GM19239 (cell line): ENCODE results near the gene SMAD6.
"Not testable (repeated sequence)": the region's sequence is repeated elsewhere in the genome, so short reads cannot be mapped to it uniquely, and the experiment has no call there.

Experiments used
- DNase-seq: peaks from one replicate; pipeline ENCODE4 v3.0.0; 2011; ENCODE audit warnings: low spot score; ENCODE audit not compliant: insufficient read length
- FAIRE-seq: peaks from 2 replicates; lab custom pipeline; 2011; peaks lifted over from hg19 to GRCh38; lab: Jason Lieb, UNC

SMAD6 gene

DNA sequence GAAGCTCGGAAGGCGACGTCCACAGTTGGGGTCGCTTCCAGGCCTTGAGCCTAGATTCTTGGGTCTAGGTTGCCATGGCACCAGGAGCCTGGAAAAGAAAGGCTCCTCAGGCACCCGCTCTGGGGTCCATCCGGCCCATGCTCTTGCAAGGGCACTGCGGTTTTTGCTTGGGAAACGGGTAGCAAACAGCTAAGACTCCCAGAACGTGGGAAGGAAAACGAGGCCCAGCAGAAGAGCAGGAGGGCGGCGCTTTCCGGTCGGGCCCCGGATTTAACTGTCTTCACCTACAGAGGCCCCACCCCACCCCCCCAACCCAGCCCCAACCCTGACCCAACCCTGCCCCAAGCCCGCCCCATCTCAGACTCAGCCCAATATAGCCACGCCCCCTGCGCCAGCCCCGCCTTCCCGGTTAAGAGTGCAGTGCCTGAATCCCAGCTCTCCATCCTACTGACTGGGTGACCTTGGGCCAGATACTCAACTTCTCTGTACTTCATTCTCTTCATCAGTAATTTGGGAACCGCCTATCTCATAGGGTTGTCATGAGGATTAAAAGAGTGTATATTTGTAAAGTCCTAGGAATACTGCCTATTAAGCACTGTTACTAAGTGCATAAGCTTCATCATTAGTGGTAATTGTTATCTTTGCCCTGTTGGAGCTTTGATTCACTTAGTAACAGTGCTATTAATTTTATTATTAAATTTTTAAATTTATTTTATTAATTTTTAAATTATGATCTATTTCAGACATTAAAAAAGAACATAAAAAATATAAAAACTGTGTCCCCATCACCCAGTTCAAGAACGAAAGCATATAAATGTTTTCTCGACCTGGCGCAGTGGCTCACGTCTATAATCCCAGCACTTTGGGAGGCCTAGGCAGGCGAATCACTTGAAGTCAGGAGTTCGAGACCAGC, 28.4 kb upstream of the SMAD6 start:
- FAIRE-seq (no peak), DNase-seq (no peak)

DNA sequence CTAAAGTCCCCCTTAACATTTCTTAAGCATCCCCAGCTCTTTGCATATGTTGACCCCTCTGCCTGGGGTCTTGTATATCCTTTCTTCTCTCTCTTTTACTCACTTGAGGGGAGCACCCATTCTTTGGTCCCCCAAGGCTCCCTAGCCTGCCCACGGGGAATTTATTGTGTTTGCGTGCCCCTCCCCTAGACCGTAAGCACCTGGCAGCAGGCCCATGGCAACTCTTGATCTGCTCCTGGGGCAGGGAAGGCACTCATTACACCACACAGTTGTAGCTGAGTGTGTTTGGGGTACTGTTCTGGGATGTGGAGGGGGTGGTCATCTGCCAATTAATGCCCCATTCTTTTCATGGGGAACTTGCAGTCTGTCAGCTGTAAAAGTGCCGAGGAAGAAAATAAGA, 27.3 kb upstream of the SMAD6 start:
- no peak for DNase-seq

DNA sequence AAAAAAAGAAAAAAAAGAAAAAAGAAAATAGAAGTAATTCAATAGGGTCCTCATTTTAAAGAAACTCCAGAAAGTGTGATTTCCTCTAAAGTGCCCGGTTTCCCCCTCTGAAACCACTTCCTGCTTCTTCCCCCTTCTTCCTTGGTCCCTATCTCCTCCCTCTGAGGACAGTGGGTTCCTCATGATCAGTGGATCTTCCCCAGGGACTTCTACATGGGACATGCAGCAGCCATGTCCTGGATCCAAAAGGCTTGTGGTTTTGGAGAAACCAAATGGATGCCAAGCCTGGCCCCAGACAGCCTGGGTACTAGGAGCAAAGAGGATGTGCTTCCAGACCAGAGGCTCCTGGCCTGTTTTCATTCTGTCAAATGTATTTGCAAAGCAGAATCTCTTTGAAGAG, 26.6 kb upstream of the SMAD6 start:
- DNase-seq: no peak
- no peak for FAIRE-seq

More for the DNA sequence above, 27.3 kb upstream of the SMAD6 start:
- FAIRE-seq: no peak

GRCh38 chr15:66677336-66677735, 24.7 kb upstream of the SMAD6 start:
- FAIRE-seq: no peak
- no peak for DNase-seq

DNA sequence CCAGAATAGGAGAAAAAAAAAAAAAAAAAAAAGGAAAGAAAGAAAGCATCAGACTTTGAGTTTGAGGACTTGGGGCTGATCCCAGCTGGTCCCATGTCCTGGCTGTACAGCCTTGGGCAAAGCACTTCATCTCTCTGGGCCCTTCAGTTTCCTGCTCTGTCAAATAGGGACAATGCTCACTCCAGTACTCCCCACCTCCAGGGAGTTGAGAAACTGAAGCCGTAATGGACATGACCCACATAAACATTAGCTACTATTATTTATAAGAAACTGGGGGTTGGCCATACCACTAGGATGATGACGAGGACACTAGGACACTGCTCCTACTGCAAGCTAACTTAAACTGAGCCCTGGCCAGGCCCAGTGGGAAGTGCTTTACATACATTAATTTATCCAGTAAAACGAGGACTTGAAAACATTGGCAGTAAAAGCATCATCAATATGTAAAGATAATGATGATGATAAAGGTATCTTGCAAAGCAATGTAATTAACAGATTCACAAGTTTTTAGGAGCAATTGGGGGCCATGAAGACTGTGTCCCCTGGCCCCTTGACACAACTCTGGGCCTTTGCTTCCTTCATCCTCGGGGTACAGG, 22.9 kb upstream of the SMAD6 start:
- no peak for FAIRE-seq
- DNase-seq: no peak

DNA sequence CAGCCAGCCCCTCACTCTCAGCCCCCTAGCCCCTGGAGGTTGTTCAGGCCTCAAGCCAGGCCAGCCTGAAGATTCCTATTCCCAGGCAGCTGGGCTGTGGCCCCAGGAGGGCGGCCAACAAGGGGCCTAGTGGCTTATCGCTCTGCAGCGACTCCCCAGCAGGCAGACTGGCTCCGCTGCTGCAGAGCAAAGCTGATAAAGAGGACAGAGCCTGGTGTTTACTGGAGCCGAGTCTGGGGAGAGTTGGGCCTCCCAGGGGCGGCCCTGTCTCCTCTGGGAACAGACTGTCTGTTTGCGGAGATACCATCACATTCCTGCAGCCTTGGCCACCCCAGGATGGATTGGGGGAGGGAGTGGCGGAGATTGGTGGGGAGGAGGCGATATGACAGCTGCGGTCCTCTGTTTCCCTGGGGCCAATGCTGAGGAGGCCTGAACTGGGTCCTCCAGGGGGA, 22.4 kb upstream of the SMAD6 start:
- FAIRE-seq: no peak

GRCh38 chr15:66680502-66680901, 21.5 kb upstream of the SMAD6 start:
- no peak for DNase-seq
- FAIRE-seq: no peak

More for the DNA sequence above, 22.4 kb upstream of the SMAD6 start:
- no peak for DNase-seq

- FAIRE-seq (no peak), DNase-seq (no peak)
Measured at GRCh38 chr15:66681395-66681794, 20.6 kb upstream of the SMAD6 start.

DNA sequence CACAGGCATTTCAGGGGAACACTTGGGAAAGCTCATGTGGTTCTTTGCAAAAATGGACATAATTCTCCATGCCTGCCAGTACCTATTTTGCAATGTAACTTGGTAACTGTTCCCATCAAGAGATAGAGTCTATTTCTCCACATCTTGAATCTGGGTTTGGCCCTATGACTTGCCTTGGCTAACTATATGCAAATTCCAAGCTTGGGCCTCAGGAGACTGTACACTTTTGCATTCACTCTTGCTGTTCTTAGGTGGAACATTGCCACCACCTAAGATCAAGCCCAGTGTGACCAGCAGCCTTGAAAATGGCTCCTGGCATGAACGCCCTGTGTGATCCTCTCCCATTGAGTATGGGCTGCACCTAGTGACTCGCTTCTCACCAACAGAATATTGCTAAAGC, 19.8 kb upstream of the SMAD6 start:
- FAIRE-seq: no peak
- DNase-seq: no peak

DNA sequence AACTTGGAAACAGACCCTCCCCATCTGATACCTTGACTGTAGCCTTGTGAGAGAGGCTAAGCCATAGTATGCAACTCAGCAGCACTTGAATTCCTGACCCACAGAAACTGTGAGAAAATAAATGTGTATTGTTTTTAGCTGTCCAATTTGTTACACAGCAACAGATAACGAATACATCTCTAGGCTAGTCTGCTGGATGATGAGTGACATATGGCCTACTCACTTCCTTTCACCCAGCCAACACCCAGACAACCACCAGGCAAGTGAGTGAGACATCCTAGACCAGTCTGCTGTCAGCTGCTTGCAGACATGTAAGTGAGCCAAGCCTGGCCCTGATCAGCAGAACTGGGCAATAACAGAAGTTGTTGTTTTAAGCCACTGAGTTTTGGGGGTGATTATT, 19.2 kb upstream of the SMAD6 start:
- no peak for DNase-seq
- no peak for FAIRE-seq

GRCh38 chr15:66684136-66684681, 17.8 kb upstream of the SMAD6 start:
- no peak for DNase-seq
- no peak for FAIRE-seq

- FAIRE-seq (no peak), DNase-seq (no peak)
Measured at GRCh38 chr15:66685638-66686150, 16.3 kb upstream of the SMAD6 start.

DNA sequence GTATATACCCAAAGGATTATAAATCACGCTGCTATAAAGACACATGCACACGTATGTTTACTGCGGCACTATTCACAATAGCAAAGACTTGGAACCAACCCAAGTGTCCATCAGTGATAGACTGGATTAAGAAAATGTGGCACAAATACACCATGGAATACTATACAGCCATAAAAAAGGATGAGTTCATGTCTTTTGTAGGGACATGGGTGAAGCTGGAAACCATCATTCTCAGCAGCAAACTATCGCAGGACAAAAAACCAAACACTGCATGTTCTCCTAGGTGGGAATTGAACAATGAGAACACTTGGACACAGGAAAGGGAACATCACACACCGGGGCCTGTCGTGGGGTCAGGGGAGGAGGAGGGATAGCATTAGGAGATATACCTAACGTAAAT, 11.1 kb upstream of the SMAD6 start:
- not testable (repeated sequence) for FAIRE-seq, DNase-seq

- FAIRE-seq: no peak
- no peak for DNase-seq
Measured at GRCh38 chr15:66691727-66692126, 10.3 kb upstream of the SMAD6 start.

DNA sequence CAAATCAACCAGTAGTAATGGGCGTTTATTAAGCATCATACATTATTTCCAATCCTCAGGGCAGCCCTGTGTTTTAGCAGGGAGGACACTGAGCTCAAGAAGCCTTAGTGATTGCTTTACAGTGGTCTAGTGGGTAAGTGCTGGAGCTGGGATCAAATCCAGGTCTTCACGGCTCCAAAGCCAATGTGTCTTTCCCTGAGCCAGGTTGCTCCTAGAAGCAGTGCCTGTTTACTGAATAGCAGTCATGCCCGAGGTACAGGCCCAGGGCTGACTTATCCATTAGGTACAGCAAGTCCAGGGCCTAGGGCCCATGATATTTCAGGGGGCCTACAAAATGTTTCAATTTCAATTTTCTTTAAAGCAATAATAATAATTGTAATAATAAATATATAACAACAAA, 9.6 kb upstream of the SMAD6 start:
- DNase-seq (no peak), FAIRE-seq (no peak)

DNA sequence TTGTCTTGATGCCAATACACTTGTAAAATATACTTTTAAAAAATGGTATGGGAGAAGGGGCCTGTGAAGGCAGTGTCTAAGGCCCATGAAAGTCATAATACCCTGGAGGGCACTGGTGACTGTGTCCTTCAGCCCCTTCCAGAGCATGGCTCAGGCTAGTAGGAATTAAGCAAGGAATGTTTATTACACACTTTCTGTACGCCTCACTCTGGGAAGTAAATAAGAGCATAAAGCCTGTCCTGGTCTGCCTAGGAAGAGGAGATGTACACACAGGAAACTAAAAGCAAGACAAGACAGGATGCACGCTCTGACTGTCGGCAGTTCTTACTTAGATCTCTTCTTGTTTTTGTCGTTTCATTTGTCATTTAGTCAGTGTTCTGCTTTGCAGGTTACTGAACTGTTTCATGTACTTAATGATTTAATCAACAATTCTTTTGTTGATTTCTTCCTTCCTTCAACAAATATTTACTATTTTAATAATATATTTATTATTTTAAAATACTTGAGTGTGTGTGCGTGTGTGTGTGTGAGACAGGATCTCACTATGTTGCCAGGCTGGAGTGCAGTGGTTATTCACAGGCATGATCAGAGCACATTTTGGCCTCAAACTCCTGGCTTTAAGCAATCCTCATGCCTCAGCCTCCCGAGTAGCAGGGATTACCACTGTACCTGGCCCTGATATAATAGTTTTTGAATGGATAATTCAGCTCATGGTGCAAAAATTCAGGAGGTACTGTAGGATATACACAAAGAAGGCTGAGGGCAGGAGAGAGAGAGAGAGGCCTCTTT, 9.0 kb upstream of the SMAD6 start:
- DNase-seq (no peak), FAIRE-seq (peak; percentile 47)

DNA sequence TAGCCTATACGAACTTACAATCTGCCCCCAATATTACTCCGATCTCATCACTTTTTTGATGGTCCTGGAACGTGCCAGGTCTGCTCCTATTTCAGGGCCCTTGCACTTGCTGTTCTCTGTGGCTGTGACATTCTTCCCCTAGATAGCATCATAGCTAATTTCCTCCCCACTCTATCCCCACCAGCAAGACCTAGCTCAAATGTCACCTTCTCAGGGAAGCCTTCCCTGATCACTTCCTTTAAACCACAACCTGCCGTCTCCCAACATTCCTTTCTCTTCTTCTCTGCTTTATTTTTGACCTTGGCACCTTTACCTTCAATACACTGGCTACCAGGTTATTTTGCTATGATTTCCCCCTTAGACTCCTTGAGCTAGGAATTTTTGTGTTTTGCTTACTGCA, 5.3 kb upstream of the SMAD6 start:
- DNase-seq: no peak
- no peak for FAIRE-seq

- no peak for DNase-seq
- FAIRE-seq: no peak
Measured at GRCh38 chr15:66698318-66698961, 3.6 kb upstream of the SMAD6 start.

- DNase-seq (no peak), FAIRE-seq (no peak)
Measured at GRCh38 chr15:66698971-66699370, 3.1 kb upstream of the SMAD6 start.

- FAIRE-seq: peak; percentile 72
- no peak for DNase-seq
Measured at GRCh38 chr15:66700412-66700801, 1.6 kb upstream of the SMAD6 start.
